Loucy (cell line): ENCODE results near the gene CYB5B.

Source experiments
- EZH2phosphoT487 ChIP-seq: fragments of 200-600 bp; IDR thresholded peaks from 2 replicates; pipeline ENCODE4 v1.6.1; 2018; ENCODE audit warnings: antibody characterized with exemption, mild to moderate bottlenecking, moderate library complexity, borderline replicate concordance
- TF ChIP-seq, protein P1 (sequence below): fragments of 200-600 bp; sonication (generic); conservative IDR thresholded peaks from 2 replicates; pipeline ENCODE4 v1.5.1; 2014; ENCODE audit warnings: mild to moderate bottlenecking, antibody characterized with exemption, low read length

DNA sequence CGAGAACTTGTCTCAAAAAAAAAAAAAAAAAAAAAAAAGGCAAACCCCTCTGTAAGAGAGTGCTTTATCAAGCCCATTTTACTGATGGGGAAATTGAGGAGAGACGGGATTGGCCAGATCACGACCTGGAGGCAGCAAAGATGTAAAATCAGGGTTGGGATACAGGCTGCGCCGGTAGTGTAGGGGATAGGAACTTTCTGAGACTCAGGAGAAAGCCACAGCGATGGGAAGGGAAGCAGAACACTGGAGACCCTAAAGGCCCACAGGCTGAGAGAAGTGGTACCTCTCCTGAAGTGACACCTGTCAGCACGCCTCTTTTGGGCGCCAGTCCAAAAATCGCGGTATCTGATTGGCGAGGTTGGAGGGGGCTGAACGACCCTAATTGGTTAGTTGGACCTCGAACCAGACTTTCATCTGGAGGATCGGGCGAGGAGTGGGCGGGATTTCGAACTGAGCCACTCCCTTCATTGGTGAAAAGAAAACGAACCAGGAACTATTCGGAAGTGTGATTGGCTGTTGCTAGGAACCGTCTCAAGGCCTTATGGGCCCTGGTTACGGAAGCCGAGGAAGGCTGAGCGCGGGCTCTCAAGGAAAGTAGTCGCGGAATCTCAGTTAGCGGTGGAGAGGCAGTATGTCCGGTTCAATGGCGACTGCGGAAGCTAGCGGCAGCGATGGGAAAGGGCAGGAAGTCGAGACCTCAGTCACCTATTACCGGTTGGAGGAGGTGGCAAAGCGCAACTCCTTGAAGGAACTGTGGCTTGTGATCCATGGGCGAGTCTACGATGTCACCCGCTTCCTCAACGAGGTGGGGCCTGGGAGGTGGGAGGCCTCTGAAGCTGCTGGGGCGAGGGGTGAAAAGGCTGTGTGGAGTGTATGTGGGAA is at the start of gene CYB5B:
- TF ChIP-seq, protein P1, sequence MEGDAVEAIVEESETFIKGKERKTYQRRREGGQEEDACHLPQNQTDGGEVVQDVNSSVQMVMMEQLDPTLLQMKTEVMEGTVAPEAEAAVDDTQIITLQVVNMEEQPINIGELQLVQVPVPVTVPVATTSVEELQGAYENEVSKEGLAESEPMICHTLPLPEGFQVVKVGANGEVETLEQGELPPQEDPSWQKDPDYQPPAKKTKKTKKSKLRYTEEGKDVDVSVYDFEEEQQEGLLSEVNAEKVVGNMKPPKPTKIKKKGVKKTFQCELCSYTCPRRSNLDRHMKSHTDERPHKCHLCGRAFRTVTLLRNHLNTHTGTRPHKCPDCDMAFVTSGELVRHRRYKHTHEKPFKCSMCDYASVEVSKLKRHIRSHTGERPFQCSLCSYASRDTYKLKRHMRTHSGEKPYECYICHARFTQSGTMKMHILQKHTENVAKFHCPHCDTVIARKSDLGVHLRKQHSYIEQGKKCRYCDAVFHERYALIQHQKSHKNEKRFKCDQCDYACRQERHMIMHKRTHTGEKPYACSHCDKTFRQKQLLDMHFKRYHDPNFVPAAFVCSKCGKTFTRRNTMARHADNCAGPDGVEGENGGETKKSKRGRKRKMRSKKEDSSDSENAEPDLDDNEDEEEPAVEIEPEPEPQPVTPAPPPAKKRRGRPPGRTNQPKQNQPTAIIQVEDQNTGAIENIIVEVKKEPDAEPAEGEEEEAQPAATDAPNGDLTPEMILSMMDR: no peak
- TF ChIP-seq EZH2phosphoT487: no peak
